ENCODE measurements around the gene ELANE. TPM values are rescaled to one million over a fixed set of nuclear protein-coding genes. Genes with fewer than 3 reads are reported as not detected.
A peak's percentile ranks its signal among the peaks of the same experiment; 100 is the strongest.

ELANE gene
- total and polyA plus RNA-seq, 2 donors from 2014 or later, result 0.85 TPM; not detected in 1

- H3K4me3 ChIP-seq (ENCODE audit: low read length in 3 of 3), result no peak overlapping the region
- no peak for DNase-seq
- no peak for FAIRE-seq
- no peak overlapping the region for H3K9ac ChIP-seq (ENCODE audit: low read length in 3 of 3)
- H3K4me1 ChIP-seq (ENCODE audit: control insufficient read depth in 2 of 3, insufficient read depth in 2 of 3, low read depth in 1 of 3, low read length in 3 of 3), result no peaks in the 10 kb centered on the region
- H3K36me3 ChIP-seq (ENCODE audit: control insufficient read depth in 2 of 3, insufficient read depth in 3 of 3, low read length in 3 of 3), result peaks cover 7 to 33% (median 13%) of the 10 kb centered on the region in 3 donors
- no peaks in the 10 kb centered on the region for H3K27me3 ChIP-seq (ENCODE audit: control insufficient read depth, insufficient read depth, low read length)
- no peak for TF ChIP-seq CTCF (IDR thresholded peaks at IDR 0.05; ENCODE audit: borderline replicate concordance, extremely low read depth, insufficient read depth)
- H3K9me3 ChIP-seq (ENCODE audit: control insufficient read depth in 2 of 3, insufficient read depth in 1 of 3, low read length in 3 of 3), result no peaks in the 10 kb centered on the region
- intact Hi-C loops (cut with DNase I), result no loop called here
- no peak overlapping the region for H3K27ac ChIP-seq (ENCODE audit: low read depth in 2 of 2, low read length in 2 of 2)
Observed at GRCh38 chr19:811506-812048, 40.5 kb upstream of the ELANE start.

DNA sequence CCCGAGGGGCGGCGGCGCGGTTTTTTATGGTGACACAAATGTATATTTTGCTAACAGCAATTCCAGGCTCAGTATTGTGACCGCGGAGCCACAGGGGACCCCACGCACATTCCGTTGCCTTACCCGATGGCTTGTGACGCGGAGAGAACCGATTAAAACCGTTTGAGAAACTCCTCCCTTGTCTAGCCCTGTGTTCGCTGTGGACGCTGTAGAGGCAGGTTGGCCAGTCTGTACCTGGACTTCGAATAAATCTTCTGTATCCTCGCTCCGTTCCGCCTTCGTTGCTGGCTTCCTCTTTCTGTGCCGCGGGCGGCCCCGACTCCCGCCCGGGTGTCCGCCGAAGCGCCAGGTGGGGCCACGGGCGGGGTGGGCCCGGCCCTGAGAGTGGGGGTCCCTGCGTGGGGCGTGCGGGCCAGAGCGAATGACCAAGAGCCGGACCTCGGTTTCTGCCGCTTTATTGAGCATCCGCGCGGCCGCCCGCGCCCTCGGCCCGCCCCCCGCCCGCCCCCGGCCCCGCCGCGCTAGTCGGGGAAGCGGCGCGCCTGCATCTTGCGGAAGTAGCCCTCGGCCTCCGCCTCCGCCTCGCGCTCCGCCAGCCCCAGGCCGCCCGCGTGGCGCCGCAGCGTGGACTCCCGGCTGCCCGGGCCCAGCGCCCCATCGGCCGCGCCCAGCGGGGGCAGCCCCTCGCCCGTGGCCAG is 39.9 kb upstream of the ELANE start:
- FAIRE-seq (no peak), DNase-seq (peak in 2 of 5 donors; percentile 62 to 73)
- TF ChIP-seq CTCF (IDR thresholded peaks at IDR 0.05; ENCODE audit: borderline replicate concordance, extremely low read depth, insufficient read depth), result no peak
- H3K9ac ChIP-seq (ENCODE audit: low read length in 3 of 3), result no peak overlapping the region
- intact Hi-C loops (cut with DNase I), result no loop called here
- no peak overlapping the region for H3K27ac ChIP-seq (ENCODE audit: low read depth in 2 of 2, low read length in 2 of 2)
- no peaks in the 10 kb centered on the region for H3K27me3 ChIP-seq (ENCODE audit: control insufficient read depth, insufficient read depth, low read length)
- H3K4me1 ChIP-seq (ENCODE audit: control insufficient read depth in 2 of 3, insufficient read depth in 2 of 3, low read depth in 1 of 3, low read length in 3 of 3), result no peaks in the 10 kb centered on the region
- no peaks in the 10 kb centered on the region for H3K9me3 ChIP-seq (ENCODE audit: control insufficient read depth in 2 of 3, insufficient read depth in 1 of 3, low read length in 3 of 3)
- H3K4me3 ChIP-seq (ENCODE audit: low read length in 3 of 3), result no peak overlapping the region
- peaks cover 7 to 27% (median 10%) of the 10 kb centered on the region in 3 donors for H3K36me3 ChIP-seq (ENCODE audit: control insufficient read depth in 2 of 3, insufficient read depth in 3 of 3, low read length in 3 of 3)

DNA sequence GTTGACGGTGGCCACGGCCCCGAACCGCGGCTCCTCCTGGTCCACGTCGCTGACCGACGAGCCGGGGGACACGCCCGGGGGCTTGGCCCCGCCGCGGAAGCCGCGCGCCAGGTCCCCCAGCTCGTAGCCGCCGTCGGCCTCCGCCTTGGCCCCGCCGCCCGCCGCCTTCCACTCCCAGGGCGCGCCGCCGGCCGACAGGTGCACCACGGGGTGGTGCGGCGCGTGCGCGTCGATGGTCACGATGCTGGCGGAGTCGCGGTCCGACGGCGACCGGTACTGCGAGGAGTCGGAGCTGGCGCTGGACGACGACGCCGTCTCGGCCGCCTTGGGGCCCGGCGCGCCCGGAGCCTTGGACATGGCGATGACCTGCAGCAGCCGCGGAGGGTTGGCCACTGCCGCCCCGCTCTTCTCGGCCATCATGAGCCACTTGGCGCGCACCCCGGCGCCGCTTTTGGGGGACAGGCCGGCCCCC is 39.3 kb upstream of the ELANE start:
- DNase-seq (peak in 1 of 5 donors; percentile 76), FAIRE-seq (no peak)
- intact Hi-C loops (cut with DNase I), result no loop called here
- Histone ChIP-seq H3K9ac (ENCODE audit: low read length in 3 of 3) (no peak overlapping the region), H3K4me3 (ENCODE audit: low read length in 3 of 3) (no peak overlapping the region), H3K4me1 (ENCODE audit: control insufficient read depth in 2 of 3, insufficient read depth in 2 of 3, low read depth in 1 of 3, low read length in 3 of 3) (no peaks in the 10 kb centered on the region), H3K27ac (ENCODE audit: low read depth in 2 of 2, low read length in 2 of 2) (no peak overlapping the region), H3K9me3 (ENCODE audit: control insufficient read depth in 2 of 3, insufficient read depth in 1 of 3, low read length in 3 of 3) (no peaks in the 10 kb centered on the region), H3K27me3 (ENCODE audit: control insufficient read depth, insufficient read depth, low read length) (no peaks in the 10 kb centered on the region), H3K36me3 (ENCODE audit: control insufficient read depth in 2 of 3, insufficient read depth in 3 of 3, low read length in 3 of 3) (peaks cover 5 to 21% (median 6%) of the 10 kb centered on the region in 3 donors)
- no peak for TF ChIP-seq CTCF (IDR thresholded peaks at IDR 0.05; ENCODE audit: borderline replicate concordance, extremely low read depth, insufficient read depth)
